ENCODE results near the gene ZNF280B. TPM values are rescaled to one million over a fixed set of nuclear protein-coding genes. Genes with fewer than 3 reads are reported as not detected.

ZNF280B gene
- polyA plus RNA-seq, 1 of the 3 experiments (the other 2 are of a cell fraction) = 0.82 TPM

GRCh38 chr22:22486132-22486899, 22.2 kb downstream of the ZNF280B start:
- no peaks in the 10 kb centered on the region for H3K79me2 ChIP-seq (ENCODE audit: insufficient read depth)
- no peak overlapping the region for H3K27ac ChIP-seq (ENCODE audit: low read depth in 2 of 2, low read length in 1 of 2)
- ChIA-PET CTCF (interaction anchor here (0.9 to 4.0 kb wide), 9 partner anchors 10 to 457 kb away, joined by 3 to 13 read pairs (median 4); partner anchors contain the start of genes PRAME and ZNF280B), POLR2A (no interaction called here)
- H3F3A ChIP-seq (replicated peaks; ENCODE audit: insufficient read depth) = no peaks in the 10 kb centered on the region
- no peak overlapping the region for H3K4me2 ChIP-seq
- DNase-seq = no peak
- no peak overlapping the region for H3K9ac ChIP-seq
- no peak overlapping the region for H2AFZ ChIP-seq (ENCODE audit: low read depth)
- no peaks in the 10 kb centered on the region for H3K27me3 ChIP-seq (ENCODE audit: insufficient read depth)
- no peaks in the 10 kb centered on the region for H3K9me3 ChIP-seq
- TF ChIP-seq ELF1 (IDR thresholded peaks at IDR 0.05) (no peak), RXRA (IDR thresholded peaks at IDR 0.05; ENCODE audit: borderline replicate concordance, low read depth) (no peak), EP300 (IDR thresholded peaks at IDR 0.05; ENCODE audit: borderline replicate concordance in 1 of 2, low read depth in 1 of 2, low read length in 1 of 2) (no peak), MEF2A (IDR thresholded peaks at IDR 0.05; ENCODE audit: borderline replicate concordance, low read depth) (no peak), TAF1 (IDR thresholded peaks at IDR 0.05; ENCODE audit: borderline replicate concordance, low read depth, low read length) (no peak), CHD2 (IDR thresholded peaks at IDR 0.05; ENCODE audit: low read length, partially characterized antibody) (no peak), USF2 (IDR thresholded peaks at IDR 0.05; ENCODE audit: borderline replicate concordance, low read depth, low read length) (no peak), EZH2phosphoT487 (IDR thresholded peaks at IDR 0.05; ENCODE audit: borderline replicate concordance, low read depth) (no peak), FOSL2 (IDR thresholded peaks at IDR 0.05; ENCODE audit: borderline replicate concordance, low read depth) (no peak), SMC3 (IDR thresholded peaks at IDR 0.05; ENCODE audit: low read depth, low read length) (no peak), POLR2AphosphoS5 (IDR thresholded peaks at IDR 0.05; ENCODE audit: low read depth, low read length) (no peak), RCOR1 (IDR thresholded peaks at IDR 0.05; ENCODE audit: low read length) (no peak), JUND (IDR thresholded peaks at IDR 0.05) (no peak), NFIC (IDR thresholded peaks at IDR 0.05; ENCODE audit: borderline replicate concordance) (no peak), YY1 (IDR thresholded peaks at IDR 0.05; ENCODE audit: low read depth) (no peak), ZBTB33 (IDR thresholded peaks at IDR 0.05; ENCODE audit: borderline replicate concordance, low read depth) (no peak)
- H4K20me1 ChIP-seq (ENCODE audit: insufficient read depth) = no peaks in the 10 kb centered on the region
- 98% methylated on average over 3 of the region's 4 CpGs for WGBS (ENCODE audit: low lambda C conversion rate)
- peaks cover 23 to 24% of the 10 kb centered on the region in 2 experiments for H3K36me3 ChIP-seq (replicated peaks in 1 of 2; ENCODE audit: control insufficient read depth in 1 of 2, insufficient read depth in 2 of 2, low read length in 1 of 2)
- H3K4me1 ChIP-seq (ENCODE audit: control insufficient read depth in 1 of 2, insufficient read depth in 2 of 2, low read depth in 1 of 2, low read length in 1 of 2) = no peaks in the 10 kb centered on the region
- H3K4me3 ChIP-seq (ENCODE audit: low read depth in 2 of 2, low read length in 1 of 2) = no peak overlapping the region
- no peaks in the 10 kb centered on the region for H3K9me2 ChIP-seq

Measured in SK-N-SH (cell line).